ENCODE data around the gene VGLL4.

Gene VGLL4

GRCh38 chr3:11611341-11611799 is 32.3 kb downstream of the VGLL4 start:
- Histone ChIP-seq H3K79me2 (peaks cover 56% of the 10 kb centered on the region), H3K36me3 (ENCODE audit: control insufficient read depth, insufficient read depth, low read length) (no peaks in the 10 kb centered on the region), H3K27ac (no peak overlapping the region), H3K4me1 (peaks cover 6% of the 10 kb centered on the region), H3K4me3 (ENCODE audit: low read depth, low read length) (no peak overlapping the region), H2AFZ (no peak overlapping the region), H3K27me3 (ENCODE audit: control insufficient read depth, insufficient read depth, low read length) (no peaks in the 10 kb centered on the region), H3K9me3 (ENCODE audit: control insufficient read depth, low read length) (no peaks in the 10 kb centered on the region), H3K9ac (no peak overlapping the region), H3K4me2 (ENCODE audit: low read length) (no peak overlapping the region)
- no peak for TF ChIP-seq CTCF (IDR thresholded peaks at IDR 0.05)

- no peak for TF ChIP-seq CTCF (IDR thresholded peaks at IDR 0.05)
- Histone ChIP-seq H3K27me3 (ENCODE audit: control insufficient read depth, insufficient read depth, low read length) (no peaks in the 10 kb centered on the region), H3K9ac (no peak overlapping the region), H3K4me1 (peaks cover 6% of the 10 kb centered on the region), H3K36me3 (ENCODE audit: control insufficient read depth, insufficient read depth, low read length) (no peaks in the 10 kb centered on the region), H3K4me3 (ENCODE audit: low read depth, low read length) (no peak overlapping the region), H3K4me2 (ENCODE audit: low read length) (no peak overlapping the region), H3K79me2 (peaks cover 51% of the 10 kb centered on the region), H3K27ac (no peak overlapping the region), H2AFZ (no peak overlapping the region), H3K9me3 (ENCODE audit: control insufficient read depth, low read length) (no peaks in the 10 kb centered on the region)
These were observed 32.9 kb downstream of the VGLL4 start for GRCh38 chr3:11610700-11611275.

- peaks cover 48% of the 10 kb centered on the region for H3K79me2 ChIP-seq
- H3K27me3 ChIP-seq (ENCODE audit: control insufficient read depth, insufficient read depth, low read length): no peaks in the 10 kb centered on the region
- no peaks in the 10 kb centered on the region for H3K9me3 ChIP-seq (ENCODE audit: control insufficient read depth, low read length)
- H2AFZ ChIP-seq: no peak overlapping the region
- no peaks in the 10 kb centered on the region for H3K36me3 ChIP-seq (ENCODE audit: control insufficient read depth, insufficient read depth, low read length)
- no peak overlapping the region for H3K4me2 ChIP-seq (ENCODE audit: low read length)
- peaks cover 6% of the 10 kb centered on the region for H3K4me1 ChIP-seq
- H3K4me3 ChIP-seq (ENCODE audit: low read depth, low read length): no peak overlapping the region
- TF ChIP-seq CTCF (IDR thresholded peaks at IDR 0.05): no peak
- no peak overlapping the region for H3K9ac ChIP-seq
- no peak overlapping the region for H3K27ac ChIP-seq
These were observed 33.6 kb downstream of the VGLL4 start for GRCh38 chr3:11610044-11610671.

- Histone ChIP-seq H3K79me2 (peaks cover 46% of the 10 kb centered on the region), H3K4me3 (ENCODE audit: low read depth, low read length) (no peak overlapping the region), H3K27me3 (ENCODE audit: control insufficient read depth, insufficient read depth, low read length) (no peaks in the 10 kb centered on the region), H3K9me3 (ENCODE audit: control insufficient read depth, low read length) (no peaks in the 10 kb centered on the region), H3K9ac (no peak overlapping the region), H2AFZ (no peak overlapping the region), H3K4me1 (peaks cover 6% of the 10 kb centered on the region), H3K36me3 (ENCODE audit: control insufficient read depth, insufficient read depth, low read length) (no peaks in the 10 kb centered on the region), H3K27ac (no peak overlapping the region), H3K4me2 (ENCODE audit: low read length) (no peak overlapping the region)
- TF ChIP-seq CTCF (IDR thresholded peaks at IDR 0.05): no peak
These were observed 34.2 kb downstream of the VGLL4 start for GRCh38 chr3:11609481-11609880.

- Histone ChIP-seq H3K36me3 (ENCODE audit: control insufficient read depth, insufficient read depth, low read length) (no peaks in the 10 kb centered on the region), H3K9me3 (ENCODE audit: control insufficient read depth, low read length) (no peaks in the 10 kb centered on the region), H3K27ac (no peak overlapping the region), H3K9ac (no peak overlapping the region), H2AFZ (no peak overlapping the region), H3K4me2 (ENCODE audit: low read length) (no peak overlapping the region), H3K27me3 (ENCODE audit: control insufficient read depth, insufficient read depth, low read length) (no peaks in the 10 kb centered on the region), H3K79me2 (peaks cover 30% of the 10 kb centered on the region), H3K4me3 (ENCODE audit: low read depth, low read length) (no peak overlapping the region), H3K4me1 (peaks cover 6% of the 10 kb centered on the region)
- no peak for TF ChIP-seq CTCF (IDR thresholded peaks at IDR 0.05)
These were observed 35.9 kb downstream of the VGLL4 start for GRCh38 chr3:11607816-11608215.
